GM12878 (cell line): ENCODE results near the gene ZNF814. TPM values are rescaled to one million over a fixed set of nuclear protein-coding genes. Genes with fewer than 3 reads are reported as not detected.

Experiments used
- ATAC-seq: fragments of 200-7000 bp; cut with Tn5 transposase; 3 replicates; pipeline ENCODE4 v1.9.1; 2020; ENCODE audit warnings: mild to moderate bottlenecking, moderate library complexity
- BruUV-seq: library from RNA; stranded (reverse); fragments of 400-500 nt; replicated peaks from 2 replicates; lab custom pipeline; 2021; lab: Mats Ljungman, UMichigan
- CTCF ChIA-PET: fragments of 300-600 bp; sonication (Branson Sonifier 250); formaldehyde crosslinking; extraction: SDS; loops from one replicate; lab custom pipeline; 2021; ENCODE audit warnings: inconsistent platforms; lab: Yijun Ruan, JAX
- POLR2A ChIA-PET: fragments of 350-600 bp; formaldehyde crosslinking; extraction: SDS; loops from one replicate; lab custom pipeline; 2021; ENCODE audit warnings: inconsistent platforms; lab: Charles Lee
- RAD21 ChIA-PET: fragments of 300-600 bp; sonication (Branson Sonifier 250); formaldehyde crosslinking; loops from one replicate; lab custom pipeline; 2023; ENCODE audit warnings: antibody characterized with exemption; ENCODE audit not compliant: unreplicated experiment; lab: Charles Lee
- SMC1A ChIA-PET: fragments of 300-600 bp; sonication (Branson Sonifier 250); formaldehyde crosslinking; loops from one replicate; lab custom pipeline; 2023; ENCODE audit not compliant: unreplicated experiment, uncharacterized antibody; lab: Charles Lee
- DNase-seq: peaks from one replicate; pipeline ENCODE4 v3.0.0-alpha.2; 2011; ENCODE audit warnings: low read depth, low spot score
- FAIRE-seq: peaks from 3 replicates; lab custom pipeline; 2011; peaks lifted over from hg19 to GRCh38; lab: Jason Lieb, UNC
- H2AFZ ChIP-seq: 2 replicates; pipeline ENCODE4 v1.6.0; 2011; ENCODE audit warnings: low read depth, low read length, control low read depth; ENCODE audit not compliant: control insufficient read depth
- H3K27ac ChIP-seq: 2 replicates; pipeline ENCODE4 v1.5.1; 2011; ENCODE audit warnings: control low read depth; ENCODE audit not compliant: control insufficient read depth, insufficient read depth
- H3K27me3 ChIP-seq, 2 experiments: replicated peaks in 1 of 2; 2 replicates each; pipeline versions ENCODE4 v1.6.0 to v1.6.1; 2011; ENCODE audit warnings: low read length in 1 of 2; ENCODE audit not compliant: control insufficient read depth in 2 of 2, insufficient read depth in 2 of 2
- H3K36me3 ChIP-seq, 2 experiments: 2 replicates each; pipeline ENCODE4 v1.5.1; 2011; ENCODE audit warnings: low read length in 1 of 2; ENCODE audit not compliant: control insufficient read depth in 2 of 2, insufficient read depth in 2 of 2
- H3K4me1 ChIP-seq: 2 replicates; pipeline ENCODE4 v1.6.1; 2011; ENCODE audit warnings: mild to moderate bottlenecking, low read length, moderate library complexity, mixed read lengths; ENCODE audit not compliant: control insufficient read depth, insufficient read depth
- H3K4me2 ChIP-seq: 2 replicates; pipeline ENCODE4 v1.6.0; 2011; ENCODE audit warnings: control low read depth; ENCODE audit not compliant: control insufficient read depth, insufficient read depth
- H3K4me3 ChIP-seq: fragments of 200-600 bp; sonication (generic); 2 replicates; pipeline ENCODE4 v1.5.1; 2016
- H3K79me2 ChIP-seq: 2 replicates; pipeline ENCODE4 v1.6.0; 2011; ENCODE audit warnings: low read length; ENCODE audit not compliant: control insufficient read depth, insufficient read depth
- H3K9ac ChIP-seq: 2 replicates; pipeline ENCODE4 v1.8.0; 2011; ENCODE audit warnings: low read length, control low read depth, mixed read lengths; ENCODE audit not compliant: control insufficient read depth, insufficient read depth
- H3K9me3 ChIP-seq: replicated peaks from 3 replicates; pipeline ENCODE4 v1.5.1; 2011; ENCODE audit warnings: mild to moderate bottlenecking, low read length; ENCODE audit not compliant: control insufficient read depth, insufficient read depth
- H4K20me1 ChIP-seq: 2 replicates; pipeline ENCODE4 v1.6.0; 2011; ENCODE audit not compliant: control insufficient read depth, insufficient read depth
- CEBPB ChIP-seq, 2 experiments: fragments of 150-350 bp in 1 of 2; IDR thresholded peaks; 2 replicates each; pipeline ENCODE4 v1.6.1; 2012 to 2014; ENCODE audit warnings: low read depth in 2 of 2, low read length in 2 of 2, borderline replicate concordance in 1 of 2, inconsistent platforms in 1 of 2
- RBBP5 ChIP-seq: fragments of 200-600 bp; sonication (generic); conservative IDR thresholded peaks from 2 replicates; pipeline ENCODE4 v1.6.1; 2016
- ZNF274 ChIP-seq: IDR thresholded peaks from one replicate; pipeline ENCODE4 v1.8.0; 2011; ENCODE audit not compliant: insufficient read length, insufficient read depth
- WGBS: methylation state at CpG from one replicate; pipeline ENCODE4 v1.1.6; 2016; ENCODE audit warnings: low lambda C conversion rate; ENCODE audit not compliant: insufficient replicate concordance, insufficient coverage; ENCODE audit errors: missing lambda C conversion rate; 5-methylcytosine and 5-hydroxymethylcytosine counted together
- in situ Hi-C: fragments of 300-500 bp; cut with MboI; formaldehyde crosslinking; loops from 9 replicates; pipeline ENCODE4 v1.14.3; 2018; ENCODE audit warnings: mixed read lengths
- intact Hi-C: fragments of 100-400 bp; cut with micrococcal nuclease; formaldehyde crosslinking; loops from one replicate; pipeline ENCODE4 v1.14.2; 2022; ENCODE audit not compliant: unreplicated experiment
- polyA plus RNA-seq, 11 experiments: library from polyadenylated mRNA; depleted of rRNA in 4 of 11; unstranded in 6 of 11; stranded (reverse) in 5 of 11; fragments of >200 nt; fragmentation: Nextera tagmentation in 4 of 11; fragmentation: Illumina TruSeq in 1 of 11; extraction: Ambion mirVana in 4 of 11; extraction: Trizol in 1 of 11; gene quantifications; 1 replicate in 1 of 11; 2 replicates in 10 of 11; pipeline versions ENCODE4 v1.2.1 to v1.2.3, GENCODE V29; 2011 to 2016; ENCODE audit warnings: inconsistent platforms in 2 of 11, missing spikeins in 2 of 11, low read depth in 1 of 11
- total RNA-seq, 4 experiments: library from RNA; depleted of rRNA in 3 of 4; stranded (reverse); fragments of >200 nt in 3 of 4; fragmentation: Illumina TruSeq in 1 of 4; extraction: Trizol in 1 of 4; gene quantifications; 2 replicates each; pipeline versions ENCODE4 v1.2.1 to v1.2.3, GENCODE V29; 2013 to 2021
- TF ChIP-seq, protein P1 (sequence below): fragments of 450-650 bp; IDR thresholded peaks from 2 replicates; pipeline ENCODE4 v1.6.1; 2016; ENCODE audit warnings: mild to moderate bottlenecking
- TF ChIP-seq, protein P2 (sequence below): IDR thresholded peaks from 2 replicates; pipeline ENCODE4 v1.6.1; 2012; ENCODE audit warnings: low read depth, low read length, improper control_type of control experiment
- TF ChIP-seq, protein P3 (sequence below): fragments of 150-350 bp; IDR thresholded peaks from 2 replicates; pipeline ENCODE4 v1.6.1; 2016; ENCODE audit warnings: low read depth, low read length
- TF ChIP-seq, protein P4 (sequence below): IDR thresholded peaks from 2 replicates; pipeline ENCODE4 v1.6.1; 2012; ENCODE audit warnings: improper control_type of control experiment, low read depth, low read length; ENCODE audit not compliant: insufficient replicate concordance
- TF ChIP-seq, protein P5 (sequence below): fragments of 450-650 bp; IDR thresholded peaks from 2 replicates; pipeline ENCODE4 v1.6.1; 2017; ENCODE audit warnings: low read depth, mild to moderate bottlenecking, moderate library complexity

The ZNF814 gene
- total and polyA plus RNA-seq, 10 of the 15 experiments (the other 5 are each of a cell fraction or from before 2014, with no cell fraction given) = 10.9 to 31.0 (median 21.6) TPM

DNA sequence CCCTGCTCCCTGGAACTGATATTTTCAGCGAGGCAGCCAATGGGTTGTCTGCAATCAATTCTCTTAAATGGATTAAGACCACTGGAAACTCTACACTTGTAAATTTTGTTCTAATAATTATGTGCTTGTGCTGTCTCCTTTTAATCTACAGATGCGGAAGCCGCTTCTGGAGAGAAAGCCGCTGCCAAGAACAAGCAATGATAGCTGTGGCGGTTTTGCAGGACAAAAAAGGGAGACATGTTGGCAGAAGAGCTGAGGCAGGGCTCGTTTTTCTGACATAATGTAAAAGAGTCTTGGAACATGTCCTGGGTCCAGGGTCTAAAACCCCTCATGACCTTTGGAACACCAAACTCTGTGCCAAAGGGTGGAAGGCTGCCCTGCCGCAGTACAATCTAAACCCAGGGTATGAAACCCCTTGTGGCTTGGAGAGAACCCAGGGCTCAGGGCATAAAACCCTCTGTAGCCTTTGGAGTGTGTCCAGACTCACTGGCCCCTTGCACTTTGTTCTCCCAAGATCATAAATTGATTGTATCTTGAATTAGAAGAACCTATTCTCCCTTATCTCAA is 14.9 kb upstream of the ZNF814 start:
- Histone ChIP-seq H4K20me1 (no peaks in the 10 kb centered on the region), H3K9me3 (peaks cover 1% of the 10 kb centered on the region), H3K79me2 (no peaks in the 10 kb centered on the region), H3K27ac (no peak overlapping the region), H2AFZ (no peak overlapping the region), H3K4me2 (no peak overlapping the region), H3K36me3 (peaks cover 0 to 3% of the 10 kb centered on the region in 2 experiments; a peak in 3 of 4 replicates), H3K4me3 (no peak overlapping the region), H3K4me1 (no peaks in the 10 kb centered on the region), H3K27me3 (no peaks in the 10 kb centered on the region), H3K9ac (no peak overlapping the region)
- DNase-seq (no peak), FAIRE-seq (no peak), ATAC-seq (no peak)
- SMC1A ChIA-PET = interaction anchor here (1.1 to 1.6 kb wide), 3 partner anchors 16 to 165 kb away, joined by 3 read pairs; no protein-coding TSS in a partner anchor
- WGBS = 70% methylated on average over 7 of the region's 7 CpGs
- BruUV-seq = no TSS peak
- CTCF ChIA-PET = interaction anchor here (0.6 to 1.3 kb wide), 4 partner anchors 8 to 497 kb away, joined by 3 to 5 read pairs (median 3); no protein-coding TSS in a partner anchor
- POLR2A ChIA-PET = no interaction called here
- in situ Hi-C loops = no loop called here
- intact Hi-C loops = loop anchor here (2.0 kb wide), 1 partner anchor 165 kb away; no protein-coding TSS in a partner anchor
- RAD21 ChIA-PET = no interaction called here
- TF ChIP-seq, protein P1, sequence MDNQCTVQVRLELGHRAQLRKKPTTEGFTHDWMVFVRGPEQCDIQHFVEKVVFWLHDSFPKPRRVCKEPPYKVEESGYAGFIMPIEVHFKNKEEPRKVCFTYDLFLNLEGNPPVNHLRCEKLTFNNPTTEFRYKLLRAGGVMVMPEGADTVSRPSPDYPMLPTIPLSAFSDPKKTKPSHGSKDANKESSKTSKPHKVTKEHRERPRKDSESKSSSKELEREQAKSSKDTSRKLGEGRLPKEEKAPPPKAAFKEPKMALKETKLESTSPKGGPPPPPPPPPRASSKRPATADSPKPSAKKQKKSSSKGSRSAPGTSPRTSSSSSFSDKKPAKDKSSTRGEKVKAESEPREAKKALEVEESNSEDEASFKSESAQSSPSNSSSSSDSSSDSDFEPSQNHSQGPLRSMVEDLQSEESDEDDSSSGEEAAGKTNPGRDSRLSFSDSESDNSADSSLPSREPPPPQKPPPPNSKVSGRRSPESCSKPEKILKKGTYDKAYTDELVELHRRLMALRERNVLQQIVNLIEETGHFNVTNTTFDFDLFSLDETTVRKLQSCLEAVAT = no peak
- TF ChIP-seq, protein P2, sequence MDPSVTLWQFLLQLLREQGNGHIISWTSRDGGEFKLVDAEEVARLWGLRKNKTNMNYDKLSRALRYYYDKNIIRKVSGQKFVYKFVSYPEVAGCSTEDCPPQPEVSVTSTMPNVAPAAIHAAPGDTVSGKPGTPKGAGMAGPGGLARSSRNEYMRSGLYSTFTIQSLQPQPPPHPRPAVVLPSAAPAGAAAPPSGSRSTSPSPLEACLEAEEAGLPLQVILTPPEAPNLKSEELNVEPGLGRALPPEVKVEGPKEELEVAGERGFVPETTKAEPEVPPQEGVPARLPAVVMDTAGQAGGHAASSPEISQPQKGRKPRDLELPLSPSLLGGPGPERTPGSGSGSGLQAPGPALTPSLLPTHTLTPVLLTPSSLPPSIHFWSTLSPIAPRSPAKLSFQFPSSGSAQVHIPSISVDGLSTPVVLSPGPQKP = no peak
- TF ChIP-seq RBBP5 (no peak), CEBPB (IDR thresholded peaks at IDR 0.05; ENCODE audit: borderline replicate concordance in 1 of 2, low read depth in 2 of 2, low read length in 2 of 2) (no peak), ZNF274 (no peak)
- TF ChIP-seq, protein P3, sequence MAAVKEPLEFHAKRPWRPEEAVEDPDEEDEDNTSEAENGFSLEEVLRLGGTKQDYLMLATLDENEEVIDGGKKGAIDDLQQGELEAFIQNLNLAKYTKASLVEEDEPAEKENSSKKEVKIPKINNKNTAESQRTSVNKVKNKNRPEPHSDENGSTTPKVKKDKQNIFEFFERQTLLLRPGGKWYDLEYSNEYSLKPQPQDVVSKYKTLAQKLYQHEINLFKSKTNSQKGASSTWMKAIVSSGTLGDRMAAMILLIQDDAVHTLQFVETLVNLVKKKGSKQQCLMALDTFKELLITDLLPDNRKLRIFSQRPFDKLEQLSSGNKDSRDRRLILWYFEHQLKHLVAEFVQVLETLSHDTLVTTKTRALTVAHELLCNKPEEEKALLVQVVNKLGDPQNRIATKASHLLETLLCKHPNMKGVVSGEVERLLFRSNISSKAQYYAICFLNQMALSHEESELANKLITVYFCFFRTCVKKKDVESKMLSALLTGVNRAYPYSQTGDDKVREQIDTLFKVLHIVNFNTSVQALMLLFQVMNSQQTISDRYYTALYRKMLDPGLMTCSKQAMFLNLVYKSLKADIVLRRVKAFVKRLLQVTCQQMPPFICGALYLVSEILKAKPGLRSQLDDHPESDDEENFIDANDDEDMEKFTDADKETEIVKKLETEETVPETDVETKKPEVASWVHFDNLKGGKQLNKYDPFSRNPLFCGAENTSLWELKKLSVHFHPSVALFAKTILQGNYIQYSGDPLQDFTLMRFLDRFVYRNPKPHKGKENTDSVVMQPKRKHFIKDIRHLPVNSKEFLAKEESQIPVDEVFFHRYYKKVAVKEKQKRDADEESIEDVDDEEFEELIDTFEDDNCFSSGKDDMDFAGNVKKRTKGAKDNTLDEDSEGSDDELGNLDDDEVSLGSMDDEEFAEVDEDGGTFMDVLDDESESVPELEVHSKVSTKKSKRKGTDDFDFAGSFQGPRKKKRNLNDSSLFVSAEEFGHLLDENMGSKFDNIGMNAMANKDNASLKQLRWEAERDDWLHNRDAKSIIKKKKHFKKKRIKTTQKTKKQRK = no peak
- TF ChIP-seq, protein P4, sequence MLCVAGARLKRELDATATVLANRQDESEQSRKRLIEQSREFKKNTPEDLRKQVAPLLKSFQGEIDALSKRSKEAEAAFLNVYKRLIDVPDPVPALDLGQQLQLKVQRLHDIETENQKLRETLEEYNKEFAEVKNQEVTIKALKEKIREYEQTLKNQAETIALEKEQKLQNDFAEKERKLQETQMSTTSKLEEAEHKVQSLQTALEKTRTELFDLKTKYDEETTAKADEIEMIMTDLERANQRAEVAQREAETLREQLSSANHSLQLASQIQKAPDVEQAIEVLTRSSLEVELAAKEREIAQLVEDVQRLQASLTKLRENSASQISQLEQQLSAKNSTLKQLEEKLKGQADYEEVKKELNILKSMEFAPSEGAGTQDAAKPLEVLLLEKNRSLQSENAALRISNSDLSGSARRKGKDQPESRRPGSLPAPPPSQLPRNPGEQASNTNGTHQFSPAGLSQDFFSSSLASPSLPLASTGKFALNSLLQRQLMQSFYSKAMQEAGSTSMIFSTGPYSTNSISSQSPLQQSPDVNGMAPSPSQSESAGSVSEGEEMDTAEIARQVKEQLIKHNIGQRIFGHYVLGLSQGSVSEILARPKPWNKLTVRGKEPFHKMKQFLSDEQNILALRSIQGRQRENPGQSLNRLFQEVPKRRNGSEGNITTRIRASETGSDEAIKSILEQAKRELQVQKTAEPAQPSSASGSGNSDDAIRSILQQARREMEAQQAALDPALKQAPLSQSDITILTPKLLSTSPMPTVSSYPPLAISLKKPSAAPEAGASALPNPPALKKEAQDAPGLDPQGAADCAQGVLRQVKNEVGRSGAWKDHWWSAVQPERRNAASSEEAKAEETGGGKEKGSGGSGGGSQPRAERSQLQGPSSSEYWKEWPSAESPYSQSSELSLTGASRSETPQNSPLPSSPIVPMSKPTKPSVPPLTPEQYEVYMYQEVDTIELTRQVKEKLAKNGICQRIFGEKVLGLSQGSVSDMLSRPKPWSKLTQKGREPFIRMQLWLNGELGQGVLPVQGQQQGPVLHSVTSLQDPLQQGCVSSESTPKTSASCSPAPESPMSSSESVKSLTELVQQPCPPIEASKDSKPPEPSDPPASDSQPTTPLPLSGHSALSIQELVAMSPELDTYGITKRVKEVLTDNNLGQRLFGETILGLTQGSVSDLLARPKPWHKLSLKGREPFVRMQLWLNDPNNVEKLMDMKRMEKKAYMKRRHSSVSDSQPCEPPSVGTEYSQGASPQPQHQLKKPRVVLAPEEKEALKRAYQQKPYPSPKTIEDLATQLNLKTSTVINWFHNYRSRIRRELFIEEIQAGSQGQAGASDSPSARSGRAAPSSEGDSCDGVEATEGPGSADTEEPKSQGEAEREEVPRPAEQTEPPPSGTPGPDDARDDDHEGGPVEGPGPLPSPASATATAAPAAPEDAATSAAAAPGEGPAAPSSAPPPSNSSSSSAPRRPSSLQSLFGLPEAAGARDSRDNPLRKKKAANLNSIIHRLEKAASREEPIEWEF = no peak
- TF ChIP-seq, protein P5, sequence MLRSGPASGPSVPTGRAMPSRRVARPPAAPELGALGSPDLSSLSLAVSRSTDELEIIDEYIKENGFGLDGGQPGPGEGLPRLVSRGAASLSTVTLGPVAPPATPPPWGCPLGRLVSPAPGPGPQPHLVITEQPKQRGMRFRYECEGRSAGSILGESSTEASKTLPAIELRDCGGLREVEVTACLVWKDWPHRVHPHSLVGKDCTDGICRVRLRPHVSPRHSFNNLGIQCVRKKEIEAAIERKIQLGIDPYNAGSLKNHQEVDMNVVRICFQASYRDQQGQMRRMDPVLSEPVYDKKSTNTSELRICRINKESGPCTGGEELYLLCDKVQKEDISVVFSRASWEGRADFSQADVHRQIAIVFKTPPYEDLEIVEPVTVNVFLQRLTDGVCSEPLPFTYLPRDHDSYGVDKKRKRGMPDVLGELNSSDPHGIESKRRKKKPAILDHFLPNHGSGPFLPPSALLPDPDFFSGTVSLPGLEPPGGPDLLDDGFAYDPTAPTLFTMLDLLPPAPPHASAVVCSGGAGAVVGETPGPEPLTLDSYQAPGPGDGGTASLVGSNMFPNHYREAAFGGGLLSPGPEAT = no peak
